Ammon's horn (tissue), 1 donor: ENCODE data around the gene LRRC36.

Experiments
- DNase-seq: peaks from one replicate; pipeline ENCODE4 v3.0.0-alpha.2; 2016; ENCODE audit warnings: low spot score

LRRC36 gene

GRCh38 chr16:67389911-67390815 is 63.5 kb downstream of the LRRC36 start:
- peak; percentile 83 for DNase-seq

GRCh38 chr16:67390816-67391423 is 64.3 kb downstream of the LRRC36 start:
- DNase-seq = peak; percentile 41

- DNase-seq = peak; percentile 97
Observed at GRCh38 chr16:67391424-67392300, 65.0 kb downstream of the LRRC36 start.

- no peak for DNase-seq
Observed at GRCh38 chr16:67392301-67393059, 65.9 kb downstream of the LRRC36 start.

- DNase-seq = peak; percentile 87
Observed at GRCh38 chr16:67393111-67393787, 66.6 kb downstream of the LRRC36 start, which contains the start of gene TPPP3. TPPP3 (minus strand) TSS chr16:67393498; CDS start chr16:67391111, 2,387 bp downstream.

GRCh38 chr16:67393788-67394154 is 67.2 kb downstream of the LRRC36 start:
- no peak for DNase-seq

GRCh38 chr16:67394155-67395104 is 67.8 kb downstream of the LRRC36 start:
- DNase-seq = no peak

- no peak for DNase-seq
Observed at GRCh38 chr16:67395105-67395457, 68.5 kb downstream of the LRRC36 start.

- no peak for DNase-seq
Observed at GRCh38 chr16:67395458-67396158, 69.0 kb downstream of the LRRC36 start.

GRCh38 chr16:67396159-67397035 is 69.8 kb downstream of the LRRC36 start:
- peak; percentile 69 for DNase-seq

- DNase-seq = no peak
Observed at GRCh38 chr16:67397036-67397801, 70.6 kb downstream of the LRRC36 start.

- no peak for DNase-seq
Observed at GRCh38 chr16:67397812-67398545, 71.4 kb downstream of the LRRC36 start.

- DNase-seq = no peak
Observed at GRCh38 chr16:67398546-67399217, 72.1 kb downstream of the LRRC36 start.

- DNase-seq = peak; percentile 57
Observed at GRCh38 chr16:67399218-67399733, 72.7 kb downstream of the LRRC36 start.

GRCh38 chr16:67399749-67400704 is 73.4 kb downstream of the LRRC36 start:
- DNase-seq = no peak
